ENCODE data around the gene ZNF24. TPM values are rescaled to one million over a fixed set of nuclear protein-coding genes. Genes with fewer than 3 reads are reported as not detected.

The ZNF24 gene
- total and polyA plus RNA-seq, 2 of the 4 experiments (the other 2 are of a cell fraction), result 7.6 to 20.8 TPM

- H3K36me3 ChIP-seq (ENCODE audit: control insufficient read depth, insufficient read depth, low read length), result peaks cover 28% of the 10 kb centered on the region
- H2BK120ac ChIP-seq (ENCODE audit: low read depth, low read length), result no peak overlapping the region
- WGBS, 2 experiments (ENCODE audit: extremely low coverage in 2 of 2, insufficient read length in 1 of 2), result no CpG with 5 or more reads among the region's 5 CpGs
- peaks cover 74% of the 10 kb centered on the region for H3K9me3 ChIP-seq (ENCODE audit: control insufficient read depth, insufficient read depth, low read length)
- no peak overlapping the region for H4K8ac ChIP-seq (ENCODE audit: low read depth in 2 of 2, low read length in 2 of 2)
- no TSS peak for BruUV-seq (replicated peaks)
- H2BK5ac ChIP-seq (ENCODE audit: low read depth, low read length, poor library complexity, severe bottlenecking), result no peak overlapping the region
- no peaks in the 10 kb centered on the region for H3K4me1 ChIP-seq (ENCODE audit: control insufficient read depth, insufficient read depth, low read length)
- no peak overlapping the region for H3K23ac ChIP-seq (ENCODE audit: low read depth, low read length)
- no peak overlapping the region for H3K4ac ChIP-seq (ENCODE audit: low read depth, low read length)
- dilution Hi-C loops (cut with HindIII; ENCODE audit: low sequenced_read_pairs, unreplicated experiment) (no loop called here), intact Hi-C loops (cut with micrococcal nuclease) (no loop called here), in situ Hi-C loops (cut with MboI; ENCODE audit: low sequenced_read_pairs) (no loop called here)
- peaks cover 7 to 19% of the 10 kb centered on the region in 2 experiments for H3K79me1 ChIP-seq (ENCODE audit: low read depth in 1 of 2, low read length in 2 of 2)
- no peak overlapping the region for H2BK15ac ChIP-seq (ENCODE audit: low read depth, low read length)
- H3K18ac ChIP-seq (ENCODE audit: low read depth, low read length), result no peak overlapping the region
- no peak overlapping the region for H3K4me3 ChIP-seq (ENCODE audit: insufficient read depth, low read depth, low read length)
- ChIA-PET CTCF (no interaction called here), POLR2A (ENCODE audit: unreplicated experiment) (no interaction called here)
- no peak overlapping the region for H2BK20ac ChIP-seq (ENCODE audit: low read depth, low read length)
- no peak overlapping the region for H3K14ac ChIP-seq (replicated peaks; ENCODE audit: low read depth, low read length)
- ATAC-seq (ENCODE audit: low read depth) (no peak), DNase-seq (no peak)
- no peak overlapping the region for H3K56ac ChIP-seq (ENCODE audit: extremely low read depth, insufficient read depth, low read length)
- no peak for TF ChIP-seq SMC3 (IDR thresholded peaks at IDR 0.05; ENCODE audit: low read depth, low read length)
- TF ChIP-seq CEBPB (IDR thresholded peaks at IDR 0.05; ENCODE audit: low read depth, low read length), result no peak
- no peak for TF ChIP-seq RAD21 (IDR thresholded peaks at IDR 0.05; ENCODE audit: low read length)
- TF ChIP-seq FOS (IDR thresholded peaks at IDR 0.05; ENCODE audit: low read depth, low read length), result no peak
- TF ChIP-seq CHD1 (IDR thresholded peaks at IDR 0.05; ENCODE audit: low read depth, low read length), result no peak
- TF ChIP-seq MAFK (IDR thresholded peaks at IDR 0.05; ENCODE audit: low read depth, low read length), result no peak
- TF ChIP-seq BHLHE40 (IDR thresholded peaks at IDR 0.05; ENCODE audit: low read depth, low read length), result no peak
- TF ChIP-seq RCOR1 (IDR thresholded peaks at IDR 0.05; ENCODE audit: insufficient replicate concordance, low read length), result no peak
- no peak for TF ChIP-seq RFX5 (IDR thresholded peaks at IDR 0.05; ENCODE audit: low read depth, low read length)
- no peak for TF ChIP-seq CTCF (conservative IDR thresholded peaks at IDR 0.05; ENCODE audit: low read depth, low read length)
- TF ChIP-seq MAZ (IDR thresholded peaks at IDR 0.05; ENCODE audit: borderline replicate concordance, low read depth, low read length), result no peak
- no peak for TF ChIP-seq MXI1 (IDR thresholded peaks at IDR 0.05; ENCODE audit: borderline replicate concordance, low read depth, low read length)
- TF ChIP-seq ELK1 (IDR thresholded peaks at IDR 0.05; ENCODE audit: borderline replicate concordance, low read depth, low read length), result no peak
- no peak for TF ChIP-seq POLR2A (IDR thresholded peaks at IDR 0.05; ENCODE audit: low read depth, low read length)
- TF ChIP-seq NFE2L2 (IDR thresholded peaks at IDR 0.05; ENCODE audit: low read depth, low read length), result no peak
- TF ChIP-seq USF2 (IDR thresholded peaks at IDR 0.05; ENCODE audit: low read depth, low read length), result no peak
- no peak overlapping the region for H2AFZ ChIP-seq (replicated peaks; ENCODE audit: low read length, poor library complexity)
- H3K4me2 ChIP-seq (ENCODE audit: low read depth, low read length), result no peak overlapping the region
- H3K27me3 ChIP-seq (ENCODE audit: control insufficient read depth, insufficient read depth, low read length), result no peaks in the 10 kb centered on the region
- no peak overlapping the region for H3K9ac ChIP-seq (ENCODE audit: low read depth, low read length)
- no peaks in the 10 kb centered on the region for H3K9me1 ChIP-seq (ENCODE audit: insufficient read depth, low read length)
- H4K91ac ChIP-seq (ENCODE audit: insufficient read depth, low read depth, low read length), result no peak overlapping the region
- H4K20me1 ChIP-seq (ENCODE audit: insufficient read depth, low read length), result no peaks in the 10 kb centered on the region
- no peak overlapping the region for H2AK5ac ChIP-seq (ENCODE audit: low read depth, low read length)
- H3K27ac ChIP-seq (ENCODE audit: insufficient read depth, low read length), result no peak overlapping the region
- no peak overlapping the region for H4K5ac ChIP-seq (ENCODE audit: low read depth, low read length)
- no peak overlapping the region for H2AK9ac ChIP-seq (replicated peaks; ENCODE audit: low read depth, low read length, poor library complexity)
Measured at GRCh38 chr18:35306588-35307250, 37.5 kb downstream of the ZNF24 start.
